Breast epithelium (tissue), 3 donors: ENCODE data around the gene C19orf38.
"Not testable (repeated sequence)": the region's sequence is repeated elsewhere in the genome, so short reads cannot be mapped to it uniquely, and the experiment has no call there.

ENCODE experiments used
- CTCF ChIP-seq, 3 donors: fragments of 450-650 bp; IDR thresholded peaks; one replicate each; pipeline ENCODE4 v1.5.1; 2016 to 2017; ENCODE audit warnings: antibody characterized with exemption in 3 of 3, mild to moderate bottlenecking in 3 of 3, moderate library complexity in 3 of 3
- POLR2A ChIP-seq: fragments of 450-650 bp; IDR thresholded peaks from one replicate; pipeline ENCODE4 v1.6.1; 2016; ENCODE audit warnings: antibody characterized with exemption, mild to moderate bottlenecking, moderate library complexity
- POLR2AphosphoS5 ChIP-seq, 3 donors: sonication (generic); formaldehyde crosslinking; IDR thresholded peaks; one replicate each; pipeline ENCODE4 v1.6.1; 2017; ENCODE audit warnings: antibody characterized with exemption in 3 of 3

- not testable (repeated sequence) for TF ChIP-seq POLR2AphosphoS5 (IDR thresholded peaks at IDR 0.05); CTCF (IDR thresholded peaks at IDR 0.05); POLR2A
Observed at GRCh38 chr19:10877608-10878007, 29.4 kb downstream of the C19orf38 start.
